Vagina (tissue), 2 donors: ENCODE data around the gene POFUT1.

Experiments used
- CTCF ChIP-seq, 3 experiments: fragments of 450-650 bp in 2 of 3; fragments of 200-600 bp in 1 of 3; sonication (generic) in 1 of 3; IDR thresholded peaks; one replicate each; pipeline ENCODE4 v1.5.1; 2017 to 2019; ENCODE audit warnings: antibody characterized with exemption in 3 of 3, mild to moderate bottlenecking in 2 of 3, moderate library complexity in 2 of 3
- POLR2A ChIP-seq, 2 donors: fragments of 450-650 bp; IDR thresholded peaks; one replicate each; pipeline ENCODE4 v1.6.1; 2017; ENCODE audit warnings: antibody characterized with exemption in 2 of 2, mild to moderate bottlenecking in 2 of 2, moderate library complexity in 2 of 2
- POLR2AphosphoS5 ChIP-seq, 2 donors: sonication (generic); formaldehyde crosslinking; IDR thresholded peaks; one replicate each; pipeline ENCODE4 v1.9.0; 2017; ENCODE audit warnings: antibody characterized with exemption in 2 of 2, mild to moderate bottlenecking in 2 of 2, low read depth in 1 of 2; ENCODE audit not compliant: insufficient read depth in 1 of 2

GRCh38 chr20:32218156-32218900, 10.6 kb downstream of the POFUT1 start:
- TF ChIP-seq CTCF (IDR thresholded peaks at IDR 0.05) (no peak), POLR2A (IDR thresholded peaks at IDR 0.05) (no peak), POLR2AphosphoS5 (IDR thresholded peaks at IDR 0.05; ENCODE audit: insufficient read depth in 1 of 2, low read depth in 1 of 2) (no peak)
